ENCODE data around the gene TGM5. TPM values are rescaled to one million over a fixed set of nuclear protein-coding genes. Genes with fewer than 3 reads are reported as not detected.

TGM5 gene
- total RNA-seq, 1 experiment from 2014 or later: not detected

GRCh38 chr15:43244092-43244491, 22.6 kb downstream of the TGM5 start:
- TF ChIP-seq RAD21 (IDR thresholded peaks at IDR 0.05; ENCODE audit: low read depth) (no peak), SRF (IDR thresholded peaks at IDR 0.05; ENCODE audit: low read depth) (no peak), SIN3A (IDR thresholded peaks at IDR 0.05; ENCODE audit: low read depth) (no peak), ZNF274 (IDR thresholded peaks at IDR 0.05; ENCODE audit: low read depth, low read length) (no peak), CBX3 (IDR thresholded peaks at IDR 0.05; ENCODE audit: low read depth) (no peak)
- intact Hi-C loops (cut with micrococcal nuclease): no loop called here
- POLR2A ChIA-PET: no interaction called here
- H3K4me2 ChIP-seq (ENCODE audit: low read length): no peak overlapping the region
- CTCF ChIA-PET: interaction anchor here (1.0 kb wide), 1 partner anchor 19 kb away, joined by 3 read pairs; no protein-coding TSS in a partner anchor
- H3K9me2 ChIP-seq (ENCODE audit: insufficient read depth): no peaks in the 10 kb centered on the region
- no peak overlapping the region for H3K4me3 ChIP-seq (replicated peaks in 1 of 2; ENCODE audit: low read depth in 1 of 2, low read length in 2 of 2)
- H3K79me2 ChIP-seq (ENCODE audit: insufficient read depth, low read length): no peaks in the 10 kb centered on the region
- no peak overlapping the region for H3K27ac ChIP-seq (ENCODE audit: low read depth, low read length)
- ATAC-seq (no peak), DNase-seq (ENCODE audit: low read depth, low spot score) (no peak)
- H4K20me1 ChIP-seq (ENCODE audit: insufficient read depth): no peaks in the 10 kb centered on the region
- H3K27me3 ChIP-seq (ENCODE audit: insufficient read depth, low read length): no peaks in the 10 kb centered on the region
- H3K9me3 ChIP-seq (ENCODE audit: control insufficient read depth in 1 of 2, insufficient read depth in 1 of 2, low read depth in 1 of 2, low read length in 2 of 2): no peaks in the 10 kb centered on the region
- no peak overlapping the region for H3K9ac ChIP-seq (ENCODE audit: low read length)
- RAD21 ChIA-PET (ENCODE audit: low non-redundant PET in 1 of 2, low total read pairs in 2 of 2, uncharacterized antibody in 2 of 2, unreplicated experiment in 2 of 2): no interaction called here
- no TSS peak for BruUV-seq (replicated peaks)
- no peaks in the 10 kb centered on the region for H3K36me3 ChIP-seq (ENCODE audit: control insufficient read depth in 1 of 2, insufficient read depth in 2 of 2, low read length in 2 of 2)
- no peaks in the 10 kb centered on the region for H3K4me1 ChIP-seq (ENCODE audit: control insufficient read depth in 1 of 2, insufficient read depth in 2 of 2, low read length in 2 of 2)
- no peak overlapping the region for H2AFZ ChIP-seq (ENCODE audit: low read depth, low read length, poor library complexity, severe bottlenecking)

DNA sequence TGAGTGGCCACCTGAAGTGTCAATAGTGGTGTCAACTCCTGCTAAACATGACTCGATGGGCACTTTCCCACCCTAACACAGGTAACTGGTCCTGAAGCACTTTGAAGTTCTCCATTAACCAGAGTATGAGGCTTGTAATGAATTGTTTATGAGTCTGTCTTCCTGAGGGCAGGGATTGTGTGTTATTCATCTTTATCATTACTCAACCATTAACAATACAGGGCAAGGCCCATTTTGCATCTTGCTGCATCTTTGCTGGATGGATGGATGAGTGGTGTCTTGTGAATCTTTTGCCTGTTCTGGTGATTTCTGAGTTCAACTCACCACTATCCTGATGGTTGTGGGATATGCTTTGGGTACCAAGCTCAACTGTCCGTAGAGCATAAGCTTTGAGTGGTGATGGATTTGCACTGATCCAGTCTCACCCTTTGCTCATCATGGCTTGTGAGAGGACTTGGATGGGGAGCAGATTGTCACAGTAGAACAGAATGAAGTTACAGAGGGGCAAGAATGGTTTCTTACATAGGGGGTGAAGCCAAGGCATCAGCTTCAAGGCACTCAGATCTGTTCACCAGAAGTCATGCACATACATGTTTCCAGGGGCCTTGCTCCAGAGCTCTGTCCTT, 23.6 kb downstream of the TGM5 start:
- Histone ChIP-seq H3K36me3 (ENCODE audit: control insufficient read depth in 1 of 2, insufficient read depth in 2 of 2, low read length in 2 of 2) (no peaks in the 10 kb centered on the region), H3K9ac (ENCODE audit: low read length) (no peak overlapping the region), H3K27ac (ENCODE audit: low read depth, low read length) (no peak overlapping the region), H3K4me2 (ENCODE audit: low read length) (no peak overlapping the region), H3K4me3 (replicated peaks in 1 of 2; ENCODE audit: low read depth in 1 of 2, low read length in 2 of 2) (no peak overlapping the region), H3K9me3 (ENCODE audit: control insufficient read depth in 1 of 2, insufficient read depth in 1 of 2, low read depth in 1 of 2, low read length in 2 of 2) (no peaks in the 10 kb centered on the region), H3K4me1 (ENCODE audit: control insufficient read depth in 1 of 2, insufficient read depth in 2 of 2, low read length in 2 of 2) (no peaks in the 10 kb centered on the region), H2AFZ (ENCODE audit: low read depth, low read length, poor library complexity, severe bottlenecking) (no peak overlapping the region), H3K79me2 (ENCODE audit: insufficient read depth, low read length) (no peaks in the 10 kb centered on the region), H4K20me1 (ENCODE audit: insufficient read depth) (no peaks in the 10 kb centered on the region), H3K27me3 (ENCODE audit: insufficient read depth, low read length) (no peaks in the 10 kb centered on the region), H3K9me2 (ENCODE audit: insufficient read depth) (no peaks in the 10 kb centered on the region)
- ATAC-seq (no peak), DNase-seq (ENCODE audit: low read depth, low spot score) (no peak)
- no peak for TF ChIP-seq CBX3 (IDR thresholded peaks at IDR 0.05; ENCODE audit: low read depth)
- no peak for TF ChIP-seq SIN3A (IDR thresholded peaks at IDR 0.05; ENCODE audit: low read depth)
- TF ChIP-seq ZFX (IDR thresholded peaks at IDR 0.05): no peak
- no peak for TF ChIP-seq EZH2phosphoT487 (IDR thresholded peaks at IDR 0.05; ENCODE audit: borderline replicate concordance)
- no peak for TF ChIP-seq ELF1 (IDR thresholded peaks at IDR 0.05; ENCODE audit: borderline replicate concordance, low read depth)
- no peak for TF ChIP-seq RAD21 (IDR thresholded peaks at IDR 0.05; ENCODE audit: low read depth)
- TF ChIP-seq REST (IDR thresholded peaks at IDR 0.05; ENCODE audit: low read depth): no peak
- no peak for TF ChIP-seq EZH2 (IDR thresholded peaks at IDR 0.05)
- TF ChIP-seq ZNF274 (IDR thresholded peaks at IDR 0.05; ENCODE audit: low read depth, low read length): no peak
- no peak for TF ChIP-seq MAX (IDR thresholded peaks at IDR 0.05)
- TF ChIP-seq EGR1 (IDR thresholded peaks at IDR 0.05; ENCODE audit: low read depth): no peak
- no peak for TF ChIP-seq TCF7L2 (IDR thresholded peaks at IDR 0.05; ENCODE audit: borderline replicate concordance, extremely low read depth, insufficient read depth, insufficient read length)
- TF ChIP-seq JUND (IDR thresholded peaks at IDR 0.05): no peak
- TF ChIP-seq, protein P1, sequence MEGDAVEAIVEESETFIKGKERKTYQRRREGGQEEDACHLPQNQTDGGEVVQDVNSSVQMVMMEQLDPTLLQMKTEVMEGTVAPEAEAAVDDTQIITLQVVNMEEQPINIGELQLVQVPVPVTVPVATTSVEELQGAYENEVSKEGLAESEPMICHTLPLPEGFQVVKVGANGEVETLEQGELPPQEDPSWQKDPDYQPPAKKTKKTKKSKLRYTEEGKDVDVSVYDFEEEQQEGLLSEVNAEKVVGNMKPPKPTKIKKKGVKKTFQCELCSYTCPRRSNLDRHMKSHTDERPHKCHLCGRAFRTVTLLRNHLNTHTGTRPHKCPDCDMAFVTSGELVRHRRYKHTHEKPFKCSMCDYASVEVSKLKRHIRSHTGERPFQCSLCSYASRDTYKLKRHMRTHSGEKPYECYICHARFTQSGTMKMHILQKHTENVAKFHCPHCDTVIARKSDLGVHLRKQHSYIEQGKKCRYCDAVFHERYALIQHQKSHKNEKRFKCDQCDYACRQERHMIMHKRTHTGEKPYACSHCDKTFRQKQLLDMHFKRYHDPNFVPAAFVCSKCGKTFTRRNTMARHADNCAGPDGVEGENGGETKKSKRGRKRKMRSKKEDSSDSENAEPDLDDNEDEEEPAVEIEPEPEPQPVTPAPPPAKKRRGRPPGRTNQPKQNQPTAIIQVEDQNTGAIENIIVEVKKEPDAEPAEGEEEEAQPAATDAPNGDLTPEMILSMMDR (IDR thresholded peaks at IDR 0.05 in 2 of 3, conservative IDR thresholded peaks at IDR 0.05 in 1 of 3; ENCODE audit: borderline replicate concordance in 1 of 3, insufficient read depth in 1 of 3, low read depth in 2 of 3, low read length in 2 of 3): no peak
- TF ChIP-seq POLR2A (IDR thresholded peaks at IDR 0.05; ENCODE audit: borderline replicate concordance, extremely low read depth, insufficient read depth, insufficient read length): no peak
- no TSS peak for BruUV-seq (replicated peaks)
- intact Hi-C loops (cut with micrococcal nuclease): no loop called here
- ChIA-PET POLR2A (no interaction called here), RAD21 (ENCODE audit: low non-redundant PET in 1 of 2, low total read pairs in 2 of 2, uncharacterized antibody in 2 of 2, unreplicated experiment in 2 of 2) (no interaction called here), CTCF (interaction anchor here (1.0 kb wide), 1 partner anchor 18 kb away, joined by 3 read pairs; no protein-coding TSS in a partner anchor)
